SK-N-SH (cell line): ENCODE data around the gene TESMIN. TPM values are rescaled to one million over a fixed set of nuclear protein-coding genes. Genes with fewer than 3 reads are reported as not detected.

Source experiments
- CTCF ChIA-PET: fragments of 300-600, 350-600 bp; formaldehyde crosslinking; extraction: SDS; loops from one replicate; lab custom pipeline; 2021; lab: Yijun Ruan, JAX
- POLR2A ChIA-PET: fragments of 350-600 bp; sonication (Branson Sonifier 250); formaldehyde crosslinking; extraction: SDS; loops from one replicate; lab custom pipeline; 2020; ENCODE audit warnings: antibody characterized with exemption, inconsistent platforms; lab: Yijun Ruan, JAX
- DNase-seq: peaks from one replicate; pipeline ENCODE4 v3.0.0; 2012
- H2AFZ ChIP-seq: fragments of 200-600 bp; sonication (generic); 2 replicates; pipeline ENCODE4 v1.8.1; 2016; ENCODE audit warnings: antibody characterized with exemption, mild to moderate bottlenecking, low read depth
- H3F3A ChIP-seq: fragments of 200-600 bp; sonication (generic); replicated peaks from 2 replicates; pipeline ENCODE3; 2016; ENCODE audit warnings: antibody characterized with exemption, mild to moderate bottlenecking; ENCODE audit not compliant: insufficient read depth
- H3K27ac ChIP-seq, 2 experiments: fragments of 200-500 bp in 1 of 2; fragments of 200-600 bp in 1 of 2; sonication (Bioruptor generic) in 1 of 2; sonication (generic), shearing (Covaris generic) in 1 of 2; 2 replicates each; pipeline versions ENCODE4 v1.5.1 to v1.6.1; 2014 to 2016; ENCODE audit warnings: low read depth in 2 of 2, inconsistent platforms in 1 of 2, low read length in 1 of 2, mild to moderate bottlenecking in 1 of 2, mixed read lengths in 1 of 2
- H3K27me3 ChIP-seq: fragments of 200-600 bp; sonication (generic), shearing (Covaris generic); 2 replicates; pipeline ENCODE4 v1.6.1; 2016; ENCODE audit warnings: mixed run types; ENCODE audit not compliant: insufficient read depth
- H3K36me3 ChIP-seq, 2 experiments: fragments of 200-500 bp in 1 of 2; fragments of 200-600 bp in 1 of 2; sonication (Bioruptor generic) in 1 of 2; sonication (generic) in 1 of 2; replicated peaks in 1 of 2; 2 replicates each; pipeline versions ENCODE3 to v1.5.1; 2014 to 2016; ENCODE audit warnings: low read length in 1 of 2, mild to moderate bottlenecking in 1 of 2; ENCODE audit not compliant: insufficient read depth in 2 of 2, control insufficient read depth in 1 of 2
- H3K4me1 ChIP-seq, 2 experiments: fragments of 200-500 bp in 1 of 2; fragments of 200-600 bp in 1 of 2; sonication (Bioruptor generic) in 1 of 2; sonication (generic), shearing (Covaris generic) in 1 of 2; 2 replicates each; pipeline versions ENCODE4 v1.5.1 to v1.6.1; 2014 to 2016; ENCODE audit warnings: low read depth in 1 of 2, low read length in 1 of 2, mixed run types in 1 of 2; ENCODE audit not compliant: insufficient read depth in 2 of 2, control insufficient read depth in 1 of 2
- H3K4me2 ChIP-seq: fragments of 200-600 bp; sonication (generic), shearing (Covaris generic); 2 replicates; pipeline ENCODE4 v1.6.1; 2017; ENCODE audit warnings: mixed run types
- H3K4me3 ChIP-seq, 2 experiments: fragments of 200-500 bp in 1 of 2; fragments of 200-600 bp in 1 of 2; sonication (Bioruptor generic) in 1 of 2; sonication (generic), shearing (Covaris generic) in 1 of 2; 2 replicates each; pipeline versions ENCODE4 v1.5.1 to v1.8.1; 2014 to 2016; ENCODE audit warnings: low read depth in 2 of 2, inconsistent platforms in 1 of 2, low read length in 1 of 2, mild to moderate bottlenecking in 1 of 2, mixed read lengths in 1 of 2, moderate library complexity in 1 of 2
- H3K79me2 ChIP-seq: fragments of 200-600 bp; sonication (generic); 2 replicates; pipeline ENCODE4 v1.8.1; 2017; ENCODE audit warnings: mild to moderate bottlenecking; ENCODE audit not compliant: insufficient read depth
- H3K9ac ChIP-seq: fragments of 200-600 bp; sonication (generic); 2 replicates; pipeline ENCODE4 v1.6.1; 2017; ENCODE audit warnings: mixed run types
- H3K9me2 ChIP-seq: fragments of 200-600 bp; sonication (generic); 2 replicates; pipeline ENCODE4 v1.6.1; 2017; ENCODE audit warnings: mixed run types
- H3K9me3 ChIP-seq: fragments of 200-600 bp; sonication (generic); 2 replicates; pipeline ENCODE4 v1.6.1; 2017; ENCODE audit warnings: mixed run types, mild to moderate bottlenecking, moderate library complexity
- H4K20me1 ChIP-seq: fragments of 200-600 bp; sonication (generic); 2 replicates; pipeline ENCODE4 v1.6.1; 2017; ENCODE audit warnings: mild to moderate bottlenecking, mixed run types; ENCODE audit not compliant: insufficient read depth
- EZH2phosphoT487 ChIP-seq: fragments of 200-600 bp; sonication (generic); IDR thresholded peaks from 2 replicates; pipeline ENCODE4 v1.6.1; 2017; ENCODE audit warnings: low read depth, mixed run types, mild to moderate bottlenecking, antibody characterized with exemption, moderate library complexity, borderline replicate concordance
- FOSL2 ChIP-seq: IDR thresholded peaks from 2 replicates; pipeline ENCODE4 v1.4.0; 2012; ENCODE audit warnings: low read depth, mild to moderate bottlenecking, moderate library complexity, borderline replicate concordance
- GATA2 ChIP-seq: sonication (generic); formaldehyde crosslinking; IDR thresholded peaks from 2 replicates; pipeline ENCODE4 v1.5.0; 2020; ENCODE audit warnings: mild to moderate bottlenecking, missing genetic modification reagents
- JUND ChIP-seq: IDR thresholded peaks from 2 replicates; pipeline ENCODE4 v1.4.0; 2012
- NFIC ChIP-seq: IDR thresholded peaks from 2 replicates; pipeline ENCODE4 v1.4.0; 2012; ENCODE audit warnings: borderline replicate concordance
- POLR2AphosphoS5 ChIP-seq: IDR thresholded peaks from 2 replicates; pipeline ENCODE4 v1.6.1; 2012; ENCODE audit warnings: low read depth, low read length
- RCOR1 ChIP-seq: fragments of 150-350 bp; IDR thresholded peaks from 2 replicates; pipeline ENCODE4 v1.6.1; 2017; ENCODE audit warnings: antibody characterized with exemption, low read length
- SMC3 ChIP-seq: IDR thresholded peaks from 2 replicates; pipeline ENCODE4 v1.6.1; 2012; ENCODE audit warnings: low read depth, low read length, improper control_type of control experiment
- TCF12 ChIP-seq: IDR thresholded peaks from 2 replicates; pipeline ENCODE4 v1.4.0; 2012
- WGBS: methylation state at CpG from one replicate; pipeline ENCODE4 v1.1.6; 2017; ENCODE audit warnings: low lambda C conversion rate; 5-methylcytosine and 5-hydroxymethylcytosine counted together
- polyA plus RNA-seq, 3 experiments: library from polyadenylated mRNA; depleted of rRNA; stranded (reverse); fragments of >200 nt; gene quantifications; 2 replicates each; pipeline ENCODE4 v1.2.3, GENCODE V29; 2012
- TF ChIP-seq, protein P1 (sequence below): IDR thresholded peaks from 2 replicates; pipeline ENCODE4 v1.6.1; 2012; ENCODE audit warnings: mild to moderate bottlenecking, low read depth, low read length, moderate library complexity

TESMIN gene
- polyA plus RNA-seq, 1 of the 3 experiments (the other 2 are of a cell fraction) = 3.5 TPM

- WGBS = 75% methylated on average over 11 of the region's 11 CpGs
- H3K79me2 ChIP-seq = no peaks in the 10 kb centered on the region
- no peak for DNase-seq
- H3K9me2 ChIP-seq = no peaks in the 10 kb centered on the region
- no peak overlapping the region for H2AFZ ChIP-seq
- H3K4me3 ChIP-seq = no peak overlapping the region
- no peak overlapping the region for H3K4me2 ChIP-seq
- ChIA-PET CTCF (interaction anchor here (1.2 kb wide), 1 partner anchor 11 kb away, joined by 3 read pairs; no protein-coding TSS in a partner anchor), POLR2A (no interaction called here)
- H3K27ac ChIP-seq = no peak overlapping the region
- no peak overlapping the region for H3K9ac ChIP-seq
- H3K27me3 ChIP-seq = no peaks in the 10 kb centered on the region; the same call in 1 of the 2 replicates
- peaks cover 0 to 10% of the 10 kb centered on the region in 2 experiments; a peak in 1 of 4 replicates for H3K4me1 ChIP-seq
- H3F3A ChIP-seq = no peaks in the 10 kb centered on the region
- H3K9me3 ChIP-seq = no peaks in the 10 kb centered on the region
- H4K20me1 ChIP-seq = no peaks in the 10 kb centered on the region
- no peak for TF ChIP-seq TCF12
- TF ChIP-seq GATA2 (CRISPR knock-in tag) = no peak
- TF ChIP-seq JUND = no peak
- TF ChIP-seq POLR2AphosphoS5 = no peak
- no peak for TF ChIP-seq FOSL2
- TF ChIP-seq NFIC = no peak
- TF ChIP-seq SMC3 = no peak
- no peak for TF ChIP-seq RCOR1
- TF ChIP-seq, protein P1, sequence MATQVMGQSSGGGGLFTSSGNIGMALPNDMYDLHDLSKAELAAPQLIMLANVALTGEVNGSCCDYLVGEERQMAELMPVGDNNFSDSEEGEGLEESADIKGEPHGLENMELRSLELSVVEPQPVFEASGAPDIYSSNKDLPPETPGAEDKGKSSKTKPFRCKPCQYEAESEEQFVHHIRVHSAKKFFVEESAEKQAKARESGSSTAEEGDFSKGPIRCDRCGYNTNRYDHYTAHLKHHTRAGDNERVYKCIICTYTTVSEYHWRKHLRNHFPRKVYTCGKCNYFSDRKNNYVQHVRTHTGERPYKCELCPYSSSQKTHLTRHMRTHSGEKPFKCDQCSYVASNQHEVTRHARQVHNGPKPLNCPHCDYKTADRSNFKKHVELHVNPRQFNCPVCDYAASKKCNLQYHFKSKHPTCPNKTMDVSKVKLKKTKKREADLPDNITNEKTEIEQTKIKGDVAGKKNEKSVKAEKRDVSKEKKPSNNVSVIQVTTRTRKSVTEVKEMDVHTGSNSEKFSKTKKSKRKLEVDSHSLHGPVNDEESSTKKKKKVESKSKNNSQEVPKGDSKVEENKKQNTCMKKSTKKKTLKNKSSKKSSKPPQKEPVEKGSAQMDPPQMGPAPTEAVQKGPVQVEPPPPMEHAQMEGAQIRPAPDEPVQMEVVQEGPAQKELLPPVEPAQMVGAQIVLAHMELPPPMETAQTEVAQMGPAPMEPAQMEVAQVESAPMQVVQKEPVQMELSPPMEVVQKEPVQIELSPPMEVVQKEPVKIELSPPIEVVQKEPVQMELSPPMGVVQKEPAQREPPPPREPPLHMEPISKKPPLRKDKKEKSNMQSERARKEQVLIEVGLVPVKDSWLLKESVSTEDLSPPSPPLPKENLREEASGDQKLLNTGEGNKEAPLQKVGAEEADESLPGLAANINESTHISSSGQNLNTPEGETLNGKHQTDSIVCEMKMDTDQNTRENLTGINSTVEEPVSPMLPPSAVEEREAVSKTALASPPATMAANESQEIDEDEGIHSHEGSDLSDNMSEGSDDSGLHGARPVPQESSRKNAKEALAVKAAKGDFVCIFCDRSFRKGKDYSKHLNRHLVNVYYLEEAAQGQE = no peak
- no peak for TF ChIP-seq EZH2phosphoT487
- TF ChIP-seq, all 33 proteins: peak for 0
- H3K36me3 ChIP-seq = no peaks in the 10 kb centered on the region
Measured at GRCh38 chr11:68673991-68674390, 77.3 kb downstream of the TESMIN start.

DNA sequence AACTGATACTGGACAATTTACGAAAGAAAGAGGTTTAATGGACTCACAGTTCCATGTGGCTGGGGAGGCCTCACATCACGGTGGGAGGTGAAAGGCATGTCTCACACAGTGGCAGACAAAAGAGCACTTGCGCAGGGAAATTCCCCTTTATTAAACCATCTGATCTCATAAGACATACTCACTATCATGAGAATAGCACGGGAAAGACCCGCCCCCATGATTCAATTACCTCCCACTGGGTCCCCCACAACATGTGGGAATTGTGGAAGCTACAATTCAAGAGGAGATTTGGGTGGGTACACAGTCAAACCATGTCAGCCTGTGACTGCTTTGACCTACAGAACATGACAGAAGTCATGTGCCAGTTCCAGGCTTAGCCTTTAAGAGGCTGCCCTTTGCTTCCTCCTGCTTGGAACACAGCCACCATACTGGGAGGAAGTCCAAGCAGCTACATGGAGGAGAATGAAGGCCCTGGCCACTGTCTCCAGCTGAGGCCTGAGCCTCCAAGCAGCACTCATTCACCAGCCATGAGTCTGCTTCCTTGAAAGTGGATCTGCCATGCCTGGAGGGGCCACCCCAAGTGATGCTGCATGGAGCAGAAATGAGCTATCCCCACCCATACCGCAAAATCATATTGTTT, 77.9 kb downstream of the TESMIN start:
- peaks cover 0 to 10% of the 10 kb centered on the region in 2 experiments; a peak in 1 of 4 replicates for H3K4me1 ChIP-seq
- TF ChIP-seq EZH2phosphoT487 = no peak
- TF ChIP-seq, all 33 proteins: peak for 0

More for the DNA sequence above, 77.9 kb downstream of the TESMIN start:
- Histone ChIP-seq H3K9me3 (no peaks in the 10 kb centered on the region), H3K9me2 (no peaks in the 10 kb centered on the region), H3K79me2 (no peaks in the 10 kb centered on the region), H3F3A (no peaks in the 10 kb centered on the region), H2AFZ (no peak overlapping the region), H3K4me2 (no peak overlapping the region), H3K36me3 (no peaks in the 10 kb centered on the region), H3K9ac (no peak overlapping the region), H3K27me3 (no peaks in the 10 kb centered on the region; the same call in 1 of the 2 replicates), H4K20me1 (no peaks in the 10 kb centered on the region), H3K27ac (no peak overlapping the region), H3K4me3 (no peak overlapping the region)
- WGBS = 87% methylated on average over 5 of the region's 6 CpGs
- CTCF ChIA-PET = interaction anchor here (1.2 kb wide), 1 partner anchor 12 kb away, joined by 3 read pairs; no protein-coding TSS in a partner anchor
- POLR2A ChIA-PET = no interaction called here
- DNase-seq = no peak
